Mesendoderm (in vitro differentiated cells): Measurements from ENCODE around the gene PERCC1.

Experiments used
- DNase-seq: peaks from one replicate; pipeline ENCODE4 v3.0.0; 2013
- H2AK5ac ChIP-seq: 2 replicates; pipeline ENCODE4 v1.6.1; 2013; ENCODE audit warnings: low read length, inconsistent platforms
- H2BK120ac ChIP-seq: 2 replicates; pipeline ENCODE4 v1.6.1; 2013; ENCODE audit warnings: low read depth, mild to moderate bottlenecking, low read length, moderate library complexity, mixed read lengths
- H2BK15ac ChIP-seq: replicated peaks from 2 replicates; pipeline ENCODE4 v1.6.1; 2013; ENCODE audit warnings: low read depth, mild to moderate bottlenecking, moderate library complexity
- H2BK5ac ChIP-seq: 2 replicates; pipeline ENCODE4 v1.6.1; 2013; ENCODE audit warnings: low read length, inconsistent platforms
- H3K18ac ChIP-seq: 2 replicates; pipeline ENCODE4 v1.6.1; 2013; ENCODE audit warnings: mild to moderate bottlenecking, low read length, mixed read lengths
- H3K23ac ChIP-seq: one replicate; pipeline ENCODE4 v1.6.1; 2013; ENCODE audit warnings: low read length
- H3K27ac ChIP-seq: 2 replicates; pipeline ENCODE4 v1.5.1; 2013; ENCODE audit warnings: low read depth, mild to moderate bottlenecking, inconsistent platforms, low read length, moderate library complexity
- H3K27me3 ChIP-seq: 2 replicates; pipeline ENCODE4 v1.6.1; 2013; ENCODE audit warnings: low read length, control low read depth, mild to moderate bottlenecking, inconsistent platforms; ENCODE audit not compliant: insufficient read depth, poor library complexity
- H3K36me3 ChIP-seq: 2 replicates; pipeline ENCODE4 v1.6.1; 2013; ENCODE audit warnings: low read length, inconsistent platforms; ENCODE audit not compliant: control insufficient read depth, insufficient read depth
- H3K4ac ChIP-seq: one replicate; pipeline ENCODE4 v1.6.1; 2013; ENCODE audit warnings: low read depth, mild to moderate bottlenecking, low read length, moderate library complexity
- H3K4me1 ChIP-seq: 2 replicates; pipeline ENCODE4 v1.6.1; 2013; ENCODE audit warnings: low read depth, low read length, inconsistent platforms; ENCODE audit not compliant: control insufficient read depth
- H3K4me2 ChIP-seq: 2 replicates; pipeline ENCODE4 v1.6.1; 2013; ENCODE audit warnings: low read length
- H3K4me3 ChIP-seq: 2 replicates; pipeline ENCODE4 v1.5.1; 2013; ENCODE audit warnings: mild to moderate bottlenecking, low read length
- H3K56ac ChIP-seq: one replicate; pipeline ENCODE4 v1.6.1; 2013; ENCODE audit warnings: low read length
- H3K79me1 ChIP-seq: 2 replicates; pipeline ENCODE4 v1.6.1; 2013; ENCODE audit warnings: low read length, inconsistent platforms
- H3K79me2 ChIP-seq: 2 replicates; pipeline ENCODE4 v1.6.1; 2013; ENCODE audit warnings: mild to moderate bottlenecking, low read length; ENCODE audit not compliant: control insufficient read depth, insufficient read depth
- H3K9ac ChIP-seq: 2 replicates; pipeline ENCODE4 v1.6.1; 2013; ENCODE audit warnings: low read length, inconsistent platforms
- H4K5ac ChIP-seq: one replicate; pipeline ENCODE4 v1.6.1; 2013; ENCODE audit warnings: low read length
- H4K8ac ChIP-seq: one replicate; pipeline ENCODE4 v1.6.1; 2013; ENCODE audit warnings: low read depth, mild to moderate bottlenecking, control low read depth, low read length, moderate library complexity
- WGBS: extraction: QIAGEN DNeasy Blood & Tissue Kit; methylation state at CpG from one replicate; pipeline ENCODE4 v1.1.7; 2013; ENCODE audit warnings: low lambda C conversion rate, missing lambda C conversion rate; ENCODE audit not compliant: insufficient coverage; ENCODE audit errors: extremely low coverage; 5-methylcytosine and 5-hydroxymethylcytosine counted together

The PERCC1 gene

DNA sequence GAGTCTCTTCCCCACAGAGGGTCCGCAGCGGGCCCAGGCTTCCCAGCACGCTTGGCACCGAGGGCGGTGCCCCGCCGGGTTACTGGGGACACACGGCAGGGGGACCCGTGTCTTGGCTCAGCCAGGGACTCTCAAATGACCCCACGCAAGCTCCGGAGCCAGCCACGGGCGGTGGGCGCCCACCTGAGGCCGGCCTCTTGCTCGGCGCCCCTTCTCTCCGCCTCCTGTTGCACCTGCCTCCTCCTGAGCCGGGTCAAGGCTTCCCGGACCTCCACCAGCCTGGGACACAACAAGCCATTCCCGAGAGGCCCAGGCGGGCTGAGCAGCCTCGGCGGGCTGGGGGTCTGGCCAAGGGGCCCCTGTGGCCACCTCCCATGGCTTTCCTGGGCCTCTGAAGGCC is 11.8 kb downstream of the PERCC1 start:
- H3K27me3 ChIP-seq, result no peaks in the 10 kb centered on the region
- WGBS, result no CpG with 5 or more reads among the region's 24 CpGs
- no peak overlapping the region for H3K27ac ChIP-seq

DNA sequence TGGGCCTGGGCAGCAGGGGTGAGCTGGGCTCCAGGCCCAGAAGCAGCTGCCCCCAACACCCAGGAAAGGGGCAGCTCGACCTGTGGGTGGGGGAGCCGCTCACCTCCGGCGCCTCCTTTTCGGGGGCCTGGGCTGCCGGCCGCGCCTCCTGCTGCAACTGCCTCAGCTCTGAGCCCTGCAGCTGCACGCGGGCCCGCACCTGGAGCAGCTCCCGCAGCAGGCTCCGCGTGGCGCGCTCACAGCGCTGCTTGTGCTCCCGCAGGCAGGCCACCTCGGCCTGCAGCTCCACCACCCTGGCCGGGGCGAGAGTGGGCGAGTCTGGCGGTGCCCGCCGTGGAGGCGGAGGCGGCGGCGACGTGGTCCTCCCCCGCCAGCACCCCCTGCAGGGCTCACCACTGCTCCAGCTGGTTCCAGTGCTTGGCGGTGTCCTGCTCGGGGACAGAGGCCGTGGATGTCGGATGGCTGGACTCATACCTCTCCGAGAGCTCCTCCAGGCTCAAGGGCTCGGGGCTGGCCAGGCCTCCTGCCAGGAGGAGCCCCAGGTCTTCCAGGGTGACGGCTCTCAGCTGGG is 12.6 kb downstream of the PERCC1 start:
- Histone ChIP-seq H2BK120ac (no peak overlapping the region), H2BK15ac (no peak overlapping the region), H3K4me1 (no peaks in the 10 kb centered on the region), H3K9ac (no peak overlapping the region), H3K79me2 (no peaks in the 10 kb centered on the region), H3K36me3 (no peaks in the 10 kb centered on the region), H3K4ac (no peak overlapping the region), H3K79me1 (no peaks in the 10 kb centered on the region), H3K27ac (no peak overlapping the region), H2AK5ac (no peak overlapping the region), H3K4me2 (no peak overlapping the region), H3K27me3 (no peaks in the 10 kb centered on the region), H3K18ac (no peak overlapping the region), H3K56ac (no peak overlapping the region), H3K4me3 (no peak overlapping the region), H4K8ac (no peak overlapping the region), H2BK5ac (no peak overlapping the region), H3K23ac (no peak overlapping the region), H4K5ac (no peak overlapping the region)
- WGBS, result no CpG with 5 or more reads among the region's 38 CpGs
- DNase-seq, result no peak

More for the DNA sequence above, 11.8 kb downstream of the PERCC1 start:
- H4K5ac ChIP-seq, result no peak overlapping the region
- DNase-seq, result no peak
- H3K18ac ChIP-seq, result no peak overlapping the region
- no peak overlapping the region for H3K23ac ChIP-seq
- no peak overlapping the region for H2BK5ac ChIP-seq
- no peak overlapping the region for H2BK120ac ChIP-seq
- H3K4me1 ChIP-seq, result no peaks in the 10 kb centered on the region
- H3K79me2 ChIP-seq, result no peaks in the 10 kb centered on the region
- no peak overlapping the region for H3K9ac ChIP-seq
- no peak overlapping the region for H3K4ac ChIP-seq
- no peak overlapping the region for H2BK15ac ChIP-seq
- no peaks in the 10 kb centered on the region for H3K79me1 ChIP-seq
- H3K56ac ChIP-seq, result no peak overlapping the region
- no peaks in the 10 kb centered on the region for H3K36me3 ChIP-seq
- no peak overlapping the region for H3K4me2 ChIP-seq
- H4K8ac ChIP-seq, result no peak overlapping the region
- H3K4me3 ChIP-seq, result no peak overlapping the region
- H2AK5ac ChIP-seq, result no peak overlapping the region

DNA sequence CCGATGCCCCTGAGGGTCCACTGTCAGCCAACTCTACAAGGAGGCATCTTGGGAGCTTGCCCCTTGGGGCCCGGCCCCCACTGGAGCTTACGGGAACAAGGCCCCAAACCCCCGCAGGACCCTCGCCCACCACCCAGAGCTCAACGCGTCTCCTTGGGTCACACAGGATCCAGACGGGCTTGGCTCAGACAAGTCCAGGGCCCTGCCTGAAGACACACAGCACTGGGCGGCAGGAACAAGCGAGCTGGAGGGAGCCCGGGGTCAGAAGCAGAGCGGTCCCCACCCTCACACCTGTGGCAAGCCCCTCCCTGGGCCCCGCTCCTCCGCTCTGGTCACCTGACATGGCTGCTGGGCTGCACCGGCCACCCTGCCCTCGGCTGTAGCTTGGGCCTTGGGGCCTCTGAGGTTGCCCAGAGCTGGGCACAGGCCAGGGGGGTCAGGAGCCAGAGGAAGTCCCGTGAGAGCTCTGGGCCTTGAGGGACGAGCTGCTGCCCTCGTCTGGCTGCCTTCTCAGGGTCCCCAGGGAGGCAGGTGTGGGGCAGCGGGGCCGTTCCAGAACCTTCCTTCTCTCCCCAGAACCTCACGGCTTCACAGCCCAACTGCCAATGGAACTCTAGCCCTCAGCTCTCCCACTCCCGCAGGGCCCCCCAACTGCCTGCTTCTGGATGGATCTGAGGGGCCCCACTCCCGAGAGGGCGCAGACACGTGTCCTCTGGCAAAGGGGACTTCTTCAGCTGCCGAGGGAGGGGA is 13.3 kb downstream of the PERCC1 start, which contains the start of gene CCDC154:
CCDC154 (minus strand) TSS at position 577 of the 750 bp plus-strand sequence; CDS start at position 343, 234 bp downstream.
- H3K79me1 ChIP-seq, result no peaks in the 10 kb centered on the region
- no peak within 1 kb of the TSS for H2AK5ac ChIP-seq
- H4K5ac ChIP-seq, result no peak within 1 kb of the TSS
- no peak within 1 kb of the TSS for H3K27ac ChIP-seq
- H2BK15ac ChIP-seq, result no peak within 1 kb of the TSS
- no peak within 1 kb of the TSS for H3K56ac ChIP-seq
- no peak within 1 kb of the TSS for H3K9ac ChIP-seq
- H3K4ac ChIP-seq, result no peak within 1 kb of the TSS
- no peak within 1 kb of the TSS for H3K4me3 ChIP-seq
- H3K79me2 ChIP-seq, result no peaks in the 10 kb centered on the region
- no peak within 1 kb of the TSS for H2BK5ac ChIP-seq
- H3K23ac ChIP-seq, result no peak within 1 kb of the TSS
- DNase-seq, result no peak
- no peak within 1 kb of the TSS for H3K4me2 ChIP-seq
- no peak within 1 kb of the TSS for H2BK120ac ChIP-seq
- H4K8ac ChIP-seq, result no peak within 1 kb of the TSS
- H3K18ac ChIP-seq, result no peak within 1 kb of the TSS
- WGBS, result no CpG with 5 or more reads among the region's 27 CpGs
- H3K27me3 ChIP-seq, result no peaks in the 10 kb centered on the region
- H3K4me1 ChIP-seq, result no peaks in the 10 kb centered on the region
- H3K36me3 ChIP-seq, result no peaks in the 10 kb centered on the region

DNA sequence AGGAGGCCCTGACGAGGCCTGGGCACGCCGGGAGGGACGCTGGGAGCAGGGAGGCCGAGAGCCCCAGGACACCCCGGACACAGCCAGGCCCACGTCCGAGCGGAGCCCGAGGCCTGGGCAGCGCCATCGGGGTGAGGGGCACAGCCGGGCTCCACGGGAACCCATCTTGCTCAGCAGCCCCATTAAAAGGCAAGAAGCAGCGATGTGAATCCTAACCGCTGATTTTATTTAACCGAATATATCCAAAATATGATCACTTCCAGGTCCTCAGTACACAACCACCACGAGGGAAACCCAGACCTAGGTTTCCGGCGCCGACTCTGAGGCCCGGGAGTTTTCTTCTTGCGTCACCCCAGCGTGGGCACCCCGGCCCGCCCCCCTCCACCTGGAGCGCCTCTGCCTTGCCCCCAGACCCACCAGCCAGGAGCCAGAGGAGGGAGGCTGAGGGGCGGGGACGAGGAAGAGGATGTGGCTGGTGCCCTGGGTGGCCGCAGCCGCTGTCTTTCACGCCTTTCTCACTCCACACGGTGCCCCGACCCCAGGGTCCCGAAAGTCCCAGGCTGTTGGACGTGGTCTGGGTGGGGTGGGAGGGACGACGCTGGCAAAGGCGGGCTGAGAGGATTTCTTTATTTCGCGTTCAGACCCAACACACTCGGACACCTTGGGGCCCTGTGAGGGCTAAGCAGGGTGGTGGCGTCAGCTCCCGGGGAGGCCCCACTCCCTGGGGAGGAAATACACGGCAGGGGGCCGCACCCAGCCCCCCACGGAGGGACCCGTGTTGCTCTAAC is 14.0 kb downstream of the PERCC1 start:
- Histone ChIP-seq H3K9ac (no peak overlapping the region), H3K79me2 (no peaks in the 10 kb centered on the region), H3K23ac (no peak overlapping the region), H4K5ac (no peak overlapping the region), H2BK120ac (no peak overlapping the region), H2AK5ac (no peak overlapping the region), H3K79me1 (no peaks in the 10 kb centered on the region), H3K56ac (no peak overlapping the region), H3K27me3 (no peaks in the 10 kb centered on the region), H3K36me3 (no peaks in the 10 kb centered on the region), H3K27ac (no peak overlapping the region), H3K4ac (no peak overlapping the region), H3K4me3 (no peak overlapping the region), H4K8ac (no peak overlapping the region), H3K4me1 (no peaks in the 10 kb centered on the region), H3K4me2 (no peak overlapping the region), H3K18ac (no peak overlapping the region), H2BK15ac (no peak overlapping the region), H2BK5ac (no peak overlapping the region)
- WGBS, result no CpG with 5 or more reads among the region's 48 CpGs
- DNase-seq, result no peak

DNA sequence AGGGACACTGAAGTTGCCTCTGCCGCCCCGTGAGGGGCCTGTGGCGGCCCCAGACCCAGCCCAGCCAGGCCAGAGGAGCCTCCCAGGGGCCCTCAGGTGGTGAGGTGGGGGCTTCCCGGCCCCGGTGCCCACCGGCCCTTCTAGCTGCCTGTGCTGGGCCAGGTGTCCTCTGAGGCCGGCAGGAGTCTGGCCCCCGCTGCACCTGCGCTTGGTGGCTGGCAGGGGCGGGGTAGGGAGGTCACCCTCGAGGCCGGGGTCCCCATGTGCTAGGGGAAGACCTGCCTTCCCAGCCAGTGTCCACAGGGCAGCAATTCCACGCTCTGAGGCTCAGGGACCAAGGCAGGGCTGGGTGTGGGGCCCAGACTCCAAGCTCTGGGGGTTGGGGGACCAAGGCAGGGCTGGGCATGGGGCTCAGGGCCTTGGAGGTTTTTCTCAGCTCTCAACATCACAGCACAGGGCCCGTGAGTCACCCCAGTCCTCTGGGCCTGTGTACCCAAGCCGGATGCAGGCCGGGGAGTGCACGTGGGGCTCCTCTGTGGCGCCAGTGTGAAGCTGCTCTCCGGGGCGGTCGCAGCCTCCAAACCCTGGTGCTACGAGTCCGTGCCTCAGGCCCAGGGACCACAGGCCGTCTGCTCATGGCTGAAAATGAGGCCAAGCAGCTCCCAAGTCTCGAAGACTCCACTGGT is 14.8 kb downstream of the PERCC1 start:
- Histone ChIP-seq H2AK5ac (no peak overlapping the region), H2BK15ac (no peak overlapping the region), H4K5ac (no peak overlapping the region), H3K27me3 (no peaks in the 10 kb centered on the region), H3K79me1 (no peaks in the 10 kb centered on the region), H3K9ac (no peak overlapping the region), H3K79me2 (no peaks in the 10 kb centered on the region), H2BK5ac (no peak overlapping the region), H3K56ac (no peak overlapping the region), H3K4me3 (no peak overlapping the region), H3K4ac (no peak overlapping the region), H3K4me2 (no peak overlapping the region), H3K27ac (no peak overlapping the region), H3K18ac (no peak overlapping the region), H3K4me1 (no peaks in the 10 kb centered on the region), H3K36me3 (no peaks in the 10 kb centered on the region), H2BK120ac (no peak overlapping the region), H3K23ac (no peak overlapping the region), H4K8ac (no peak overlapping the region)
- DNase-seq, result no peak
- no CpG with 5 or more reads among the region's 25 CpGs for WGBS
